ENCODE measurements around the gene PERCC1.

GRCh38 chr16:1450841-1451240 is 20.0 kb downstream of the PERCC1 start:
- no peak for TF ChIP-seq CTCF (IDR thresholded peaks at IDR 0.05)
- TF ChIP-seq ZFX (IDR thresholded peaks at IDR 0.05; ENCODE audit: borderline replicate concordance) = no peak

Data from 22Rv1 (cell line).